HG02970 (cell line): Measurements from ENCODE around the gene ECM2.

Experiments used
- ATAC-seq: cut with Tn5 transposase; IDR thresholded peaks from one replicate; pipeline ENCODE4 v1.9.1; 2021; ENCODE audit warnings: mild to moderate bottlenecking, moderate library complexity, moderate number of reproducible peaks; ENCODE audit not compliant: unreplicated experiment, low FRiP score

ECM2 gene

DNA sequence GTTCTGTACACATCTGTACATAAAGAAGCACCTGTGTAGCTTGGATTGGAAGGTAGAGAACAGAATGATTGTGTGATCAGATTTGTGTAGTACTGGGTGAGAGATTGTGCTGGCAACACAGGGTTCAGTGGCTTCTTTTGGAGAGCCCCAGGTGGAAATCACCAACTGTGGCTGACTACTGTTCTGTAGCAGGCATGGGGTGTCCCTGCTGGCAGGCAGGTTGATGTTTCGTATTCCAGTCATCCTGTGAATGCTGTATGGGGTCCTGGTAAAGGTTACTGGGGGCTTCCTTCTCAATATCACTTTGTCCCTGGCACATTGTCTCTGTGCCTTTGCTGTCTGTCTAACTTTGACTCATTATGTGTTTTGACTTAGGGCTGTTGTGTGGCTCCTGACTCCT lies 58.8 kb downstream of the ECM2 start:
- ATAC-seq = no peak

DNA sequence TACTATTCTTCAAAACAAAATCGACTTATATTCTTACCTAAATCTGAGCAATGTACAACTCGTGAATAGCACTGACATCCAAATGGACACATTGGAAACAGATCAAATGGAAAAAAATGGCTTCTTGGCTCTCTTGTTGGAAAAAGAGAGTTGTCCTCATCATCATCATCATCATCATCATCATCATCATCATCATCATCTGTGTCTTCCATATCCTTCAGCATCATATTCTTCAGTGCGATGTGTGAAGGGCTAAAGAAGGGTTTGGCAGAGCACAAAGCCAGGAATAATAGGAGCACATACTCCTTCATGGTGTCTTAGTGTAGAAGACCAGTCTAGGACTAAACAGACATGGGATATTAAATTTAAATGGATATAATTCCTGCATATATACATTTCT lies 61.2 kb downstream of the ECM2 start:
- no peak for ATAC-seq

DNA sequence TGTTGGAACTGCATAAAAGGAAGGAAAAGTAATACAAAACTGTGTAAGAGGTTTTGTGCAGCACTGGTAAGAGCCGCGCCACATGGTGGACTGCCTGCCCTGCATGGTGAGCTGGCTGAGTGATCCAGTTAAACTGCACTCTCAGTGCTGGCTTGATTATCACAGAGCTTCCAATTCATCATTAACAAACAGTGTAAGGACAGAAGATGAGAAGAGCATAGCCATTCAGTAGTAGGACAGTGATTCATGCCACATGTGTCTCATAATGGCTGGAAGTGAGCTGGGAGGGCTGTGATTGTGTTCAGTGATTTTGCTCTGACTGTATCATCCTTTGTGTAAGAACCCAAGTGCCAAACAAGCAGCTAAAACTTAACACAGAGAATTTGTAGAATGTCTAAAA lies 67.6 kb downstream of the ECM2 start:
- no peak for ATAC-seq

DNA sequence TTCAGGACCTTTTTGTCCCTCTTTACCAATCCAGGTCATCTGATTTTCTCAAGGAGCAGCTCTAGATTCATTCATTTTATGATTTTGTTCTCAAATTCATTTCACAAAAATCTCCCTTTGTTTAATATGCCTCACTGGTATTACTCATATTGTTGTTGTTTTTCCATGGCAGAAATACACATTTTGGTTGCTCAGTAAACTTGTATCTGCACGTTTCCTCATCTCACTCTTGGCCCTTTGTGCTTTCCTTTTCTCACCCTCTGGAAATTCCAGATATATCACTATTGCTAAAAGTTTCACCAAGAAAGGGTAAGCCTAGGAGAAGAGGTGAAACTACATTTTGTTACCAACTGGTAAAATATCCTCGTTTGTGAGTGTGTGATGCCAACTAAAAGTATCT lies 68.3 kb downstream of the ECM2 start:
- ATAC-seq = no peak

DNA sequence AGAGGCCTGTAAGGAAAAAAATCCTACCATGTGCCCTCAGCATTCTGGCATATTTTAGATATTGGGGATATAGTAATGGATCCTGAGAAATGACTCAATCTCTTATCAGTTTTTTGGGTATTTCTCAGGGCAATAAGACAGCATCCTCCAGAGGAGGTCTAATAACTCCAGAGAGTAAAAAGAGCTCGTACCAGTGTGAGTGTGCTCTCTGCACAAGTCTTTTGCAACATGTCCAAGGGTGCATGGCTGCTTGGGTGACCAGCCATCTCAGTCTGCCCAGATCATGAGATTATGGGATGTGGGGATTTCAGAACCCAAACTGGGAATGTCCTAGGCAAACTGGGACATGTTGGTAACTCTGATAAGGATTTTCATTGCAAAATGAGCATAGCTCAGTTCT lies 68.7 kb downstream of the ECM2 start:
- ATAC-seq = no peak

DNA sequence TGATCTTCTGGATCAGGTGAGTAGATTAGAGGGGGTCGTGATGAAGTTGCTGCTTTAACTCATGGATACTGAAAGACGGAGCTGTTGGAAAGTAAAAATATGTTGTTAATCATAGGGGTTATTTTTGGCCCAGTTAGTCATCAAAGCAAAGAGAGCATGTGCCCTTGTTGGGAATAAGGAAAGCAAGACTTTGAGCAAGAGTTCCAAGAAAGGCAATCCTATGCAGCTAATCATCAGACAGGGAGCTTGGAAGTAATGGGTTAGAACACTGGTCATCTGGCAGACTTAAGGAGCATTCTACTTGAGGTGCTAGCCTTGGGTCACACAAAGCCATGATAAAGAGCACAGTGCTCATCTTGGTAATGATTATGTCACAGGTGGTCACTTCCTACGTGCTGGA lies 71.8 kb downstream of the ECM2 start:
- ATAC-seq = no peak

DNA sequence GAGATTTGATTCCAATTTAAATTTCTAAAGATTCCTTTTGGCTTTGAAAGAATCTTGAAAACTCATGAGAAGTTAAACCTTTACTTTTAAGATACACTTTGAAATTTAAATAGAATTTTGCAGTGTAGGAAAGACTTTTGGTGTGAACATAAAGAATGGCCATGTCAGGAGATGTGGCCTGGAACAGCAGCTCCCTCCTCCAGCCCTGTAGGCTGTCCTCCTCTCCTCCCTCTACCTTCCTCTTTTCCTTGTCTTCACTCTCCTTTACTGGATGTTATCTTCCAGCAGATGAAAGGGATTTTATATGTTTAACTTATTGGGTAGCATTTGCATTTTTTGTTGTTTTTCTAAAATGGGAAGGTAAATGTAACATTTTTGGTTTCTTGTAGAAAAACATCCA lies 72.4 kb downstream of the ECM2 start:
- ATAC-seq = no peak

DNA sequence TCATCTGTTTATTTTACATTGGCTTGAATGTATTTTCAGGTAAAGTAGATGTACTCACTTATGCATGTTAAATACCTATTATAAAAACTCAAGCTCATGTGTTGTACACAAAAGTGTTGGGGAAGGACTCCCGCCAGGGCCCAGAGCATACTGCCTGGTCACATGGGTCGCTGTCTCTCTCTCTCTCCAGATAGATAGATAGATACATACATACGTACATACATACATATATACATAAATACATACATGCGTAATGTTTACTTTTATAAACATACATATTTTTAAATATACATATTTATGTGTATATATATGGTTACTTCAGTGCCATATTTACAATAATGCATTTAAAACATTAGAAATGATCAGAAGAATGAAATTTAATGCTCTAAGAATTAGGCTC lies 78.2 kb downstream of the ECM2 start:
- ATAC-seq = no peak

DNA sequence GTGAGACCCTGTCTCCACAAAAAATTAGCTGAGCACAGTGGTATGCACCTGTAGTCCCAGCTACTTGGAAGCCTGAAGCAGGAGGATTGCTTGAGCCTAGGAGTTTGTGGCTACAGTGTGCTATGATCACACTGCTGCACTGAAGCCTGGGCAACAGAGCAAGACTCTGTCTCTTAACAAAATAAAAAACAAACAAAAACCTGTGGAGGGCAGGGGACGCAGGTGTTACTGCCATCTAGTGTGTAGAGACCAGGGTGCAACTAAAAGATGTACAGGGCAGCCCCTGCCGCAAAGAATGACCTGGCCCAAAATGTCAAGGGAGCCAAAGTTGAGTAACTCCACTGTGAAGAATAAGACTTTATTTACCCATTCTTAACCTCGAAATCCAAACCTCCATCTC lies 80.6 kb downstream of the ECM2 start:
- ATAC-seq = no peak

DNA sequence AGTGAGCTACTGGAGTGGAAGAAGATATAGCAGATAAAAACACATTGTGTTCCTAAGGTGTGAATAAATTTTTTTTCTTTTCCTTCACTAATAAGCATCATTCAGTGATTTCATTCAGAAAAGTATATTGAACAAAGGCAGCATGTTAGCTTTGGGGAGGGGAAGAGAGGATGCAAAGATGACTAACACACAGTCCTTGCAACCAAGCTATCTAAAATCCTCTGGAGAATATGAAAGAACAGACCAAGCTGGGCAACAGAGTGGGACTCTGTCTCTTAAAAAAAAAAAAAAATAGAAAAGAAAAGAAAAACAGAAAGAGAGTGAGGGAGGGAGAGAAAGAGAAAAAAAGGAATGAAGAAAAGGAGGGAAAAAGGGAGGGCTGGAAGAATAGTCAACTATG lies 89.3 kb downstream of the ECM2 start:
- ATAC-seq = no peak
